ENCODE results near the gene TMEM14B. TPM values are rescaled to one million over a fixed set of nuclear protein-coding genes. Genes with fewer than 3 reads are reported as not detected.
"Not testable (repeated sequence)": the region's sequence is repeated elsewhere in the genome, so short reads cannot be mapped to it uniquely, and the experiment has no call there.

TMEM14B gene
- total RNA-seq, 4 donors from 2014 or later: 114 to 217 (median 197) TPM

DNA sequence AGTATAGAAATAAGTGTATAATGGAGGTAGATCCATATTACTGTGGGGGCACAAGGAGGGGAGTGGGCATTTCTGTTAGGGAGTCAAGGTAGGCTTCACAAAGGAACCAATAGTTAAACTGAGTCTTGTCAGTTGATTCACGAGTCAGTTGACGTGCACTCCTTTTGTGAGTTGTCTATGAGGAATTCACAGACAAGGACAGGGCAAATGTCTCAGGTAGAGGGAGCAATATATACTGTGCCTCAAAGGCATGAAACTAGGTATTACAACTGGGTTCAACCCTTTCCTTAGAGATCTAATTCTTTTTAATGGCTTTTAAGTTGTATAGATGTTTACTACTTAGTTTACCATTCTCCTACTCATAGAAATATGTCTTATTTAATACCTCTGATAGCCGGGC is 13.7 kb upstream of the TMEM14B start:
- Histone ChIP-seq H3K27ac (no peak overlapping the region), H3K9me3 (no peaks in the 10 kb centered on the region), H3K4me3 (replicated peaks in 1 of 3) (no peak overlapping the region), H3K27me3 (no peaks in the 10 kb centered on the region), H3K36me3 (peaks cover 10 to 34% of the 10 kb centered on the region in 2 donors), H3K4me1 (no peaks in the 10 kb centered on the region)
- TF ChIP-seq, protein P1, sequence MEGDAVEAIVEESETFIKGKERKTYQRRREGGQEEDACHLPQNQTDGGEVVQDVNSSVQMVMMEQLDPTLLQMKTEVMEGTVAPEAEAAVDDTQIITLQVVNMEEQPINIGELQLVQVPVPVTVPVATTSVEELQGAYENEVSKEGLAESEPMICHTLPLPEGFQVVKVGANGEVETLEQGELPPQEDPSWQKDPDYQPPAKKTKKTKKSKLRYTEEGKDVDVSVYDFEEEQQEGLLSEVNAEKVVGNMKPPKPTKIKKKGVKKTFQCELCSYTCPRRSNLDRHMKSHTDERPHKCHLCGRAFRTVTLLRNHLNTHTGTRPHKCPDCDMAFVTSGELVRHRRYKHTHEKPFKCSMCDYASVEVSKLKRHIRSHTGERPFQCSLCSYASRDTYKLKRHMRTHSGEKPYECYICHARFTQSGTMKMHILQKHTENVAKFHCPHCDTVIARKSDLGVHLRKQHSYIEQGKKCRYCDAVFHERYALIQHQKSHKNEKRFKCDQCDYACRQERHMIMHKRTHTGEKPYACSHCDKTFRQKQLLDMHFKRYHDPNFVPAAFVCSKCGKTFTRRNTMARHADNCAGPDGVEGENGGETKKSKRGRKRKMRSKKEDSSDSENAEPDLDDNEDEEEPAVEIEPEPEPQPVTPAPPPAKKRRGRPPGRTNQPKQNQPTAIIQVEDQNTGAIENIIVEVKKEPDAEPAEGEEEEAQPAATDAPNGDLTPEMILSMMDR (IDR thresholded peaks at IDR 0.05): no peak
- TF ChIP-seq POLR2A (IDR thresholded peaks at IDR 0.05): no peak
- no peak for DNase-seq
- intact Hi-C loops (cut with DNase I): no loop called here
- 95% methylated on average over 3 of the region's 3 CpGs for WGBS, 2 donors

GRCh38 chr6:10736731-10737130 is 10.9 kb upstream of the TMEM14B start:
- no peak for DNase-seq
- Histone ChIP-seq H3K4me1 (no peaks in the 10 kb centered on the region), H3K9me3 (no peaks in the 10 kb centered on the region), H3K27me3 (no peaks in the 10 kb centered on the region), H3K27ac (no peak overlapping the region), H3K4me3 (replicated peaks in 1 of 3) (no peak overlapping the region), H3K36me3 (peaks cover 0 to 10% of the 10 kb centered on the region in 2 donors)
- intact Hi-C loops (cut with DNase I): no loop called here
- WGBS, 2 donors: 92 to 96% methylated on average over 2 of the region's 2 CpGs
- TF ChIP-seq, protein P1 (IDR thresholded peaks at IDR 0.05): no peak
- no peak for TF ChIP-seq POLR2A (IDR thresholded peaks at IDR 0.05)

GRCh38 chr6:10740061-10740460 is 7.5 kb upstream of the TMEM14B start:
- intact Hi-C loops (cut with DNase I): loop anchor here (10.0 kb wide), 1 partner anchor 45 kb away; the partner anchor contains the start of genes C6orf52 and PAK1IP1
- H3K27ac ChIP-seq: no peak overlapping the region

DNA sequence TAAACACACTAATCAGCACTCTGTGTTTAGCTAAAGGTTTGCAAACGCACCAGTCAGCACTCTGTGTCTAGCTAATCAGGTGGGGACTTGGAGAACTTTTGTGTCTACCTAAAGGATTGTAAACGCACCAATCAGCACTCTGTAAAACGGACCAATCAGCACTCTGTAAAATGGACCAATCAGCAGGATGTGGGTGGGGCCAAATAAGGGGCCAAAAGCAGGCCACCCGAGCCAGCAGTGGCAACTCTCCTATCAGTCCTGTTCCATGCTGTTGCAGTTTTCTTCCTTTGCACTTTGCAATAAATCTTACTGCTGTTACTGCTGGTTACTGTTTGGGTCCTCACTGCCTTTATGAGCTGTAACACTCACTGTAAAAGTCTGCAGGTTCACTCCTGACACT is 6.0 kb upstream of the TMEM14B start:
- WGBS, 2 donors: 95 to 97% methylated on average over 4 of the region's 4 CpGs
- not testable (repeated sequence) for H3K4me1 ChIP-seq; H3K36me3 ChIP-seq; H3K27me3 ChIP-seq; H3K27ac ChIP-seq; H3K4me3 ChIP-seq (replicated peaks in 1 of 3); H3K9me3 ChIP-seq; DNase-seq
- intact Hi-C loops (cut with DNase I): loop anchor here (10.0 kb wide), 1 partner anchor 47 kb away; the partner anchor contains the start of genes C6orf52 and PAK1IP1

More at GRCh38 chr6:10740061-10740460, 7.5 kb upstream of the TMEM14B start:
- H3K4me3 ChIP-seq (replicated peaks in 1 of 3): no peak overlapping the region
- H3K36me3 ChIP-seq: no peaks in the 10 kb centered on the region
- TF ChIP-seq, protein P1 (IDR thresholded peaks at IDR 0.05): no peak
- no peak for TF ChIP-seq POLR2A (IDR thresholded peaks at IDR 0.05)
- no peaks in the 10 kb centered on the region for H3K27me3 ChIP-seq
- H3K9me3 ChIP-seq: no peaks in the 10 kb centered on the region
- H3K4me1 ChIP-seq: no peaks in the 10 kb centered on the region
- no peak for DNase-seq

DNA sequence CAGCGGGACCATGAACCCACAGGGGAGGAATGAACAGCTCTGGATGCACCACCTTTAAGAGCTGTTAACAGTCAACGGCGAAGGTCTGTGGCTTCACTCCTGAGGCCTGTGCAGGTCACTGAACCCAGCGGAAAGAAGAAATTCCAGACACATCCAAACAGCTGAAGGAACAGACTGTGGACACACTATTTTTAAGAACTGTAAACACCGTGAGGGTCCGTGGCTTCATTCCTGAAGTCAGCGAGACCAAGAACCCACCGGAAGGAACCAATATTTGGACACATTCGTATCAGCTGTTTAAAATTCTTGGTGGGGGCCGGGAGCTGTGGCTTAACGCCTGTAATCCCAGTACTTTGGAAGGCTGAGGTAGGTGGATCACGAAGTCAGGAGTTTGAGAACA is 5.4 kb upstream of the TMEM14B start:
- intact Hi-C loops (cut with DNase I): loop anchor here (10.0 kb wide), 1 partner anchor 47 kb away; the partner anchor contains the start of genes C6orf52 and PAK1IP1
- Histone ChIP-seq H3K4me1 (peaks cover 0 to 4% of the 10 kb centered on the region in 2 donors), H3K36me3 (no peaks in the 10 kb centered on the region), H3K27me3 (no peaks in the 10 kb centered on the region), H3K27ac (no peak overlapping the region), H3K9me3 (no peaks in the 10 kb centered on the region), H3K4me3 (replicated peaks in 1 of 3) (no peak overlapping the region)
- 90 to 95% methylated on average over 9 to 12 of the region's 12 CpGs for whole genome bisulfite sequencing, 2 donors
- DNase-seq: no peak
- TF ChIP-seq POLR2A (IDR thresholded peaks at IDR 0.05): no peak
- TF ChIP-seq, protein P1 (IDR thresholded peaks at IDR 0.05): no peak
